ENCODE measurements around the gene FASTKD1.

GRCh38 chr2:169620509-169620908 is 46.8 kb upstream of the FASTKD1 start:
- no peak for TF ChIP-seq CTCF (IDR thresholded peaks at IDR 0.05)
- no peak for TF ChIP-seq POLR2A (IDR thresholded peaks at IDR 0.05; ENCODE audit: low read depth)
- no peak for TF ChIP-seq POLR2AphosphoS5 (IDR thresholded peaks at IDR 0.05)
- TF ChIP-seq EP300 (IDR thresholded peaks at IDR 0.05), result no peak
